NCI-H1694 treated with DMSO at 0.1 percent for 48 hours (cell line): ENCODE results near the gene CREB3L1.

ENCODE experiments used
- DNase-seq: peaks from one replicate; lab custom pipeline; 2025; lab: John Stamatoyannopoulos, UW

CREB3L1 gene

DNA sequence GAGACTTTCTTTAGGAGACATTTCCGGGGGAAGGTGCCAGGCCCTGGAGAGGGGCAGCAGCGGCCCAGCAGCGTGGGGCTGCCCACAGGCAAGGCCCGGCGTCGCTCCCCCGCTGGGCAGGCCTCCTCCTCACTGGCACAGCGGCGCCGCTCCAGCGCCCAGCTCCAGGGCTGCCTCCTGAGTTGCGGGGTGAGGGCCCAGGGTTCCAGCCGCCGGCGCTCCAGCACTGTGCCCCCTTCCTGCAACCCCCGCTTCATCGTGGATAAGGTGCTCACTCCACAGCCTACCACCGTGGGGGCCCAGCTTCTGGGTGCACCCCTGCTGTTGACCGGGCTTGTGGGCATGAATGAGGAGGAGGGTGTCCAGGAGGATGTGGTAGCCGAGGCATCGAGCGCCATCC, 88.8 kb downstream of the CREB3L1 start:
- DNase-seq, result no peak

DNA sequence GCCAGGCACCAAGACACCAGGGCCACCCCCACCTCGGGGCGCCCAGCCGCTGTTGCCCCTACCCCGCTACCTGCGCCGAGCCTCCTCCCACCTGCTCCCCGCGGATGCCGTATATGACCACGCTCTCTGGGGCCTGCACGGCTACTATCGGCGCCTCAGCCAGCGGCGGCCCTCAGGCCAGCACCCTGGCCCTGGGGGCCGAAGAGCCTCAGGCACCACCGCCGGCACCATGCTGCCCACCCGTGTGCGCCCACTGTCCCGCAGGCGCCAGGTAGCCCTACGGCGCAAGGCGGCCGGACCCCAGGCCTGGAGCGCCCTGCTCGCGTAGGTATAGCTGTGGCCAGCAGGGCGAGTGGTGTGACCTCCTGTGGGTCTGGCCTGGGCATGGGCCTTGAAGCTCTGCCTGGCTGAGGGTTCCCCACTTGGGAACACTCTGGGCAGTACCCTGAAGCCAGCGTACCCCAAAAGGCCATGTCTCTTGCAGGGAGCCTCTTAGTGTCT, 89.2 kb downstream of the CREB3L1 start:
- DNase-seq, result no peak

- DNase-seq, result peak; percentile 46
These were observed 89.9 kb downstream of the CREB3L1 start for GRCh38 chr11:46367244-46367915.

DNA sequence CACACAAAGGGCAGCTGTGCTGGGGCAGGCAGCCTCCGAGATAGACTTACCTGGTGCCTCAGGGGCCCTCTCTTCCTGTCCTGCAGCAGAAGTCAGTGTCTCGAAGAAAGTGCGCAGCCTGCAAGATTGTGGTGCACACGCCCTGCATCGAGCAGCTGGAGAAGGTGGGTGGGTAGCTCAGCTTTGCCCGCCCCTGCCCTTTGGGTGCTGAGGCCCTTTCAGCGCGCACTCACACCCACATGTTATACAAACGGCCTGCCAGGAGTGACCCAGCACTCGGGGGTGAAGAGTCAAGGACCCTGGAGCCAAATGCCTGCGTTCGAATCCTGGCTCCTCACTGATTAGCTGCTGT, 90.4 kb downstream of the CREB3L1 start:
- no peak for DNase-seq

- peak; percentile 57 for DNase-seq
These were observed 92.1 kb downstream of the CREB3L1 start for GRCh38 chr11:46369458-46370152.

GRCh38 chr11:46370253-46370652, 92.8 kb downstream of the CREB3L1 start:
- no peak for DNase-seq
